MCF 10A (cell line): ENCODE data around the gene TMEM201. TPM values are rescaled to one million over a fixed set of nuclear protein-coding genes. Genes with fewer than 3 reads are reported as not detected.

Source experiments
- BruUV-seq: library from RNA; stranded (reverse); fragments of 400-500 nt; replicated peaks from 2 replicates; lab custom pipeline; 2021; lab: Mats Ljungman, UMichigan
- CTCF ChIA-PET: fragments of 300-600 bp; sonication (Branson Sonifier 250); formaldehyde crosslinking; extraction: SDS; loops from one replicate; lab custom pipeline; 2021; ENCODE audit warnings: antibody characterized with exemption, inconsistent platforms; lab: Yijun Ruan, JAX
- POLR2A ChIA-PET: fragments of 300-600, 350-650 bp; sonication (Branson Sonifier 250); formaldehyde crosslinking; extraction: SDS; loops from one replicate; lab custom pipeline; 2020; ENCODE audit warnings: antibody characterized with exemption, inconsistent platforms; lab: Yijun Ruan, JAX
- DNase-seq: peaks from one replicate; pipeline ENCODE4 v3.0.0-alpha.2; 2018; ENCODE audit not compliant: unreplicated experiment
- H3K27ac Mint-ChIP-seq: one replicate; pipeline ENCODE4 v1.8.0; 2022; ENCODE audit warnings: mild to moderate bottlenecking, low read depth, mixed read lengths; ENCODE audit not compliant: unreplicated experiment
- H3K27me3 Mint-ChIP-seq: one replicate; pipeline ENCODE4 v1.8.0; 2022; ENCODE audit warnings: mixed read lengths; ENCODE audit not compliant: insufficient read depth, unreplicated experiment
- H3K36me3 Mint-ChIP-seq: one replicate; pipeline ENCODE4 v1.8.0; 2022; ENCODE audit warnings: mild to moderate bottlenecking, moderate library complexity, mixed read lengths; ENCODE audit not compliant: insufficient read depth, unreplicated experiment
- H3K4me1 Mint-ChIP-seq: one replicate; pipeline ENCODE4 v1.8.0; 2022; ENCODE audit warnings: mixed read lengths; ENCODE audit not compliant: insufficient read depth, unreplicated experiment
- H3K4me3 Mint-ChIP-seq: one replicate; pipeline ENCODE4 v1.8.0; 2022; ENCODE audit warnings: mild to moderate bottlenecking, moderate library complexity, mixed read lengths; ENCODE audit not compliant: unreplicated experiment
- H3K9me3 Mint-ChIP-seq: one replicate; pipeline ENCODE4 v1.8.0; 2022; ENCODE audit warnings: mixed read lengths; ENCODE audit not compliant: unreplicated experiment
- intact Hi-C: fragments of 100-400 bp; cut with micrococcal nuclease; formaldehyde crosslinking; loops from 2 replicates; pipeline ENCODE4 v1.14.1; 2022
- total RNA-seq: library from RNA; stranded (reverse); gene quantifications from 2 replicates; pipeline ENCODE4 v1.2.3, GENCODE V29; 2022
- TF ChIP-seq, protein P1 (sequence below): fragments of 200-600 bp; IDR thresholded peaks from one replicate; pipeline ENCODE4 v1.8.0; 2022; ENCODE audit warnings: antibody characterized with exemption, mild to moderate bottlenecking; ENCODE audit not compliant: unreplicated experiment

The TMEM201 gene
- total RNA-seq, 1 experiment from 2014 or later: 11.1 TPM

DNA sequence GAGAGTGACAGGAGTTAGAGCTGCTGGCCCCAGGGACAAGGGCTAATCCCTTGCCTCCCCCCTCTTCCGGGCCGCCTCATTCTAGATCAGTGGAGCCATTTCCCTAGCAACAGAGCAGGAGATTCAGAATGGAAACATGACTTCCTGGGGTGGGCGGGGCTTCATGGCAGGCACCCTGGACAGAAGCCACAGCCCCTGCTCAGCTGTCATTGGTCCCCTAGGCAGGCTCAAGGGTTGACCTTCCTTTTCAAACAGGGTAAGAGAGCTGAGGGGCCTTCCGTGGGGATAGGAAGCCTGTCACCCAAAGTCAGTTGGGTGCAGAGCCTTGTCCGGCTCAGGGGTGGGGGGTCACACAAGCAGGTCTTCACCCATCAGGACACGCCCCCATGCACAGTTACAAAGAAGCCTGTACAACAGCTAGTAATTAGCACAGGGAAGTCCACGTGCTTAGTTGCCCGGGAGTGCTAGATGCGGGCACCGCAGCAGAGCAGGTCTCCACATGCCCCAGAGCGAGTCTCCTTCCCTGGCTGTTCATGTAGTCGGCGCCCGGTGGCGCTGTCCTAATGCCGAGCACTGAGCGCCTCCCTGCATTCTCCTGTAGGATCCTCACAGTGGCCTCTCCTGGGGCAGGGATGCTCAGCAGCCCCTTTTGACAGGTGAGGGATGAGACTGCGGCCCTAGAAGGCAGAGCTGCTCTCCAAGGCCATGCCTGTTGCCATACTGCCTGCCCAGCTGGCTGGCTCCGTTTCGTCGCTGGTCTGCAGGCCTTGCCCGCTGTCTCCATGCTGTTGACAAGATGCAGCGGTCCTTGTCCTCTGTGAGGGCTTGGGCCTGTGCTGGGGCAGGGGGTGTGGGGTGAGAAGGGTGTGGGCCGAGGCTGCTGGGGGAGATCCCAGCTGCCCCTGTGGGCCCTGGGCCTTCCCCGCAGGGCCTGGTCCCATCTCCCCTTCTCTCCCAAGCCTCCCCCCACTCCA, 5.1 kb downstream of the TMEM201 start:
- H3K27me3 Mint-ChIP-seq: no peaks in the 10 kb centered on the region
- intact Hi-C loops: no loop called here
- no TSS peak for BruUV-seq
- H3K36me3 Mint-ChIP-seq: peaks cover 21% of the 10 kb centered on the region
- CTCF ChIA-PET: interaction anchor here (0.5 to 1.7 kb wide), 5 partner anchors 21 to 932 kb away, joined by 3 to 6 read pairs (median 3); no protein-coding TSS in a partner anchor
- POLR2A ChIA-PET: interaction anchor here (0.7 kb wide), 1 partner anchor 22 kb away, joined by 3 read pairs; no protein-coding TSS in a partner anchor
- TF ChIP-seq, protein P1, sequence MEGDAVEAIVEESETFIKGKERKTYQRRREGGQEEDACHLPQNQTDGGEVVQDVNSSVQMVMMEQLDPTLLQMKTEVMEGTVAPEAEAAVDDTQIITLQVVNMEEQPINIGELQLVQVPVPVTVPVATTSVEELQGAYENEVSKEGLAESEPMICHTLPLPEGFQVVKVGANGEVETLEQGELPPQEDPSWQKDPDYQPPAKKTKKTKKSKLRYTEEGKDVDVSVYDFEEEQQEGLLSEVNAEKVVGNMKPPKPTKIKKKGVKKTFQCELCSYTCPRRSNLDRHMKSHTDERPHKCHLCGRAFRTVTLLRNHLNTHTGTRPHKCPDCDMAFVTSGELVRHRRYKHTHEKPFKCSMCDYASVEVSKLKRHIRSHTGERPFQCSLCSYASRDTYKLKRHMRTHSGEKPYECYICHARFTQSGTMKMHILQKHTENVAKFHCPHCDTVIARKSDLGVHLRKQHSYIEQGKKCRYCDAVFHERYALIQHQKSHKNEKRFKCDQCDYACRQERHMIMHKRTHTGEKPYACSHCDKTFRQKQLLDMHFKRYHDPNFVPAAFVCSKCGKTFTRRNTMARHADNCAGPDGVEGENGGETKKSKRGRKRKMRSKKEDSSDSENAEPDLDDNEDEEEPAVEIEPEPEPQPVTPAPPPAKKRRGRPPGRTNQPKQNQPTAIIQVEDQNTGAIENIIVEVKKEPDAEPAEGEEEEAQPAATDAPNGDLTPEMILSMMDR: peak; percentile 24
- no peak overlapping the region for H3K4me3 Mint-ChIP-seq
- DNase-seq: peak; percentile 53
- H3K9me3 Mint-ChIP-seq: no peaks in the 10 kb centered on the region
- peak overlapping the region; percentile 86 for H3K27ac Mint-ChIP-seq
- H3K4me1 Mint-ChIP-seq: peaks cover 16% of the 10 kb centered on the region

DNA sequence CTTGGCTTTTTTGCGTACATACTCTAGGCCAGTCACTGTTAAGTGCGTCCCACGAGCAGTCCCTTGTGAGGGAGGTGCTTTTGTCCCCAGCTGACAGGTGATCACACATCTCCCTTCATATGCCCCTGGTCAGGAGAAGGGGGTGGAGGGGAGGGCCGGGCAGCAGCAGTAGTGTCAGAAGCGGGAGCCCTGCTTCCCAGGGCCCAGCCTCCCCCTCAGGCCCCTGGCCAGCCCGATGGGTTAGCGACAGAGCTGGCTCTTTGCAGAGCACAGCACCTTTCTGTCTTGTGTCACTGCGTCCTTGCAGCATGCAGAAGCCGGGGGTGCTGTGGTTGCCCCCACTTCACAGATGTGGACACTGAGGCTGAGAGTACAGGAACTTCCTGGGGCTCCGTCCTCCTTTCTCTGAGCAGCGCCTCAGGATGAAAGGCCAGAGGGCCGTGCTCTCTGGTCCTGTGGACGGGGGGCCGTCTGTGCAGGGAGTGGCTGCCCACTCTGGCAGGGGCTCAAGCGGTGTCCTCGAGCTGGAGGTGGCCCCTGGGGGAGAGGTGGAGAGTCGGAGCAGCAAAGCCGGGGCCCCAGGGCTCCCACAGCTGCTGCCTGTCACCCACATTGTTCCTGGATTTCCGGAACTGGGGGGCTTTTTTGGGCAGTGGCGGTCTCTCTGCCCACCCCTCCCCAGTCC, 5.9 kb downstream of the TMEM201 start:
- H3K27ac Mint-ChIP-seq: no peak overlapping the region
- H3K4me1 Mint-ChIP-seq: peaks cover 15% of the 10 kb centered on the region
- intact Hi-C loops: no loop called here
- H3K4me3 Mint-ChIP-seq: no peak overlapping the region
- no peaks in the 10 kb centered on the region for H3K9me3 Mint-ChIP-seq
- TF ChIP-seq, protein P1: no peak
- no TSS peak for BruUV-seq
- ChIA-PET POLR2A (interaction anchor here (0.7 kb wide), 1 partner anchor 21 kb away, joined by 3 read pairs; no protein-coding TSS in a partner anchor), CTCF (interaction anchor here (0.5 to 0.6 kb wide), 3 partner anchors 11 to 335 kb away, joined by 3 to 4 read pairs (median 3); no protein-coding TSS in a partner anchor)
- peaks cover 25% of the 10 kb centered on the region for H3K36me3 Mint-ChIP-seq
- H3K27me3 Mint-ChIP-seq: no peaks in the 10 kb centered on the region
- DNase-seq: no peak

DNA sequence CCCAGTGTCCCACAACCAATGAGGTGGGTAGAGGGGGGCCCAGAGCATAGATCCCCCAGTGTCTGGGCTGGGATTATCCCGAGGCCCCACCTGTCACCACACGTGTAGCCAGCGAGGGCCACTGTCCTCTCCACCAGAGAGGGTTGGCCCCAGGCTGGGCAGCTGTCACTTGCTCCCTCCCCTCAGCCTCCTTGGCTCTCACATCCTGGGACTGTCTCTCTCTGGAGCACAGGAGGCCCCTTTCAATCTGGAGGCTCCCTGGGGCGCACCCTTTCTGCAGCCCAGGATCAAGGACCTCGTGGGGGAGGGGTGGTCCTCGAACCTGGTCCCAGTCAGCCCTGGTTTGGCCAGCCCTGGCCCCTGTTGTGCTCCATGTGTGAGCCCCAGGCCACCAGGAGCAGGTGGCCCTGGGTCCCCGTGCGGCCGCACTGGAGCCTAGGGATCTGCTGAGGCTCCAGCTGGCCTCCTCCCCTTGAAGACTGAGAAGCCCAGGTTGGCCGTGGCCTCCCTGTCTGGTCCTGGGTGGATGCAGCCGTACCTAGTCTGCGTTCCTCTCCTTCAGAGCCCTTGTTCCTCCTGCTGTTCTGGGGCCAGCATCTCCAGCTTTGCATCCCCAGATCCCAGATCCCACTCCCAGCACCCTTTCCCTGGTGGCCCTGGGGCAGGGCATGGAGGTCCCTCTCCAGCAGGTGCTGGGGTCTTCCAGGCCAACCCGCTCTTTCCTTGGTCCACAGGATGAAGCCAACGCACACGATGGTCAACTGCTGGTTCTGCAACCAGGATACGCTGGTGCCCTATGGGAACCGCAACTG, 6.7 kb downstream of the TMEM201 start:
- no TSS peak for BruUV-seq
- Mint-ChIP-seq H3K36me3 (peaks cover 28% of the 10 kb centered on the region), H3K4me1 (peaks cover 10% of the 10 kb centered on the region), H3K4me3 (no peak overlapping the region), H3K27me3 (no peaks in the 10 kb centered on the region), H3K27ac (no peak overlapping the region), H3K9me3 (no peaks in the 10 kb centered on the region)
- TF ChIP-seq, protein P1: no peak
- CTCF ChIA-PET: interaction anchor here (0.5 to 0.8 kb wide), 3 partner anchors 11 to 334 kb away, joined by 3 to 4 read pairs (median 3); no protein-coding TSS in a partner anchor
- DNase-seq: no peak
- POLR2A ChIA-PET: no interaction called here
- intact Hi-C loops: no loop called here
